ENCODE results near the gene SPTLC2. TPM values are rescaled to one million over a fixed set of nuclear protein-coding genes. Genes with fewer than 3 reads are reported as not detected.

The SPTLC2 gene
- total and polyA plus RNA-seq, 4 donors = 2.3 to 45.4 (median 20.5) TPM

DNA sequence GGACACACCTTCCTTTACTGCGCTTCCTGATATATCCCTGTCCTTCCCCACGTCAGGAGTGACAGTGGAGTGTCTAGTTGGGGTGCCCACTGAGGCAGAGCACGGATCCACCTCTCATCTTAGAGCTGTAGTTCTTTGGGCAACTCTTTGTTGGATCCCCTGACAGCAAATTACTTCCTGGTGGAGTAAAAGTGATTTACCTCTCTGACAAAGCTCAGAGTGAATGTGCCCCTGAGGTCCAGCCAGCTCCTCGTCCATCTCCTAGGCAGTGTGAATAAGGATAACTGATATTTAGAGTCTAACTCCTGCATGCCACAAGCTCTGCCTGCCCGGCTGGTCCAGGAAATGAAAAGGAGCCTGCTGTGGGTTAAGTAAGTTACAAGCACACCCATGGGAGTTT is 142.5 kb downstream of the SPTLC2 start:
- no peaks in the 10 kb centered on the region for H3K4me1 ChIP-seq (ENCODE audit: control insufficient read depth in 1 of 2, insufficient read depth in 2 of 2, low read length in 2 of 2)
- no peak overlapping the region for H3K27ac ChIP-seq (ENCODE audit: low read depth in 1 of 2, low read length in 2 of 2)

DNA sequence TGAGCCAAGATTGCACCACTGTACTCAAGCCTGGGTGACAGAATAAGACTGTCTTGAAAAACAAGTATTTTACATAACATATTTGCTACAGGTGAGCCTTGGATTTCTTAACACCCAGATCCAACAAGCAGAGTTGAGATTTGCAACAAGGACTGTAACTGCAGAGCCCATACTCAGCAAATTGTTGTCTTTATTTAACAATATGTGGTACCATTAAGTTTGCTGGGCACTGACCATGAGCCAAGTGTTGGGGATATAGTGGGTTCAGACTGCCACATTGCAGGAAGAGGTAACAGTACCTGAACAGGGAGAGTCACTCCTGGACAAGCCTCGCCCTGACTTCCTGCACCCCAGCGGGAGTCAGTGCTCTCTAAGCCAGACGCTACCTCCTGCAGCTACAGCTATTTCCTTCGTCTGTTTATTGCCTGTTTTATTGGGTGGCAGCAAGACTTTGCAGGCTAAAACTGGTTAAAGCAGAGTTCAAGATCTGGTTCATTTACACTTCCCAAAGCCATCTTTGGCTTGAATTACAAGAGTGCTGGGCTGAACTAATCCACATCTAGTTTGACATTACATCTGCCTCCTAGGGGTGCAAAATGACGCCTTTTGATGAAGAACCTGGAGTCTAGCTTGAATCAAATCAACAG is 146.1 kb downstream of the SPTLC2 start:
- Histone ChIP-seq H3K27me3 (ENCODE audit: control insufficient read depth in 1 of 2, insufficient read depth in 2 of 2, low read length in 1 of 2) (no peaks in the 10 kb centered on the region), H3K4me3 (ENCODE audit: low read length in 2 of 2) (no peak overlapping the region), H3K9me3 (ENCODE audit: control insufficient read depth, low read length) (no peaks in the 10 kb centered on the region), H3K27ac (ENCODE audit: low read depth in 1 of 2, low read length in 2 of 2) (no peak overlapping the region), H3K36me3 (ENCODE audit: control insufficient read depth in 1 of 2, insufficient read depth in 2 of 2, low read length in 1 of 2) (peaks cover 7 to 12% of the 10 kb centered on the region in 2 donors), H3K4me1 (ENCODE audit: control insufficient read depth in 1 of 2, insufficient read depth in 2 of 2, low read length in 2 of 2) (no peaks in the 10 kb centered on the region)
- WGBS, 2 donors = 65 to 82% methylated on average over 5 of the region's 5 CpGs
- DNase-seq = no peak
- no peak for ATAC-seq (ENCODE audit: low FRiP score)
- intact Hi-C loops (cut with DNase I) = no loop called here

More for the DNA sequence above, 142.5 kb downstream of the SPTLC2 start:
- no peak for ATAC-seq (ENCODE audit: low FRiP score)
- WGBS, 2 donors = 52 to 56% methylated on average over 5 of the region's 5 CpGs
- no peaks in the 10 kb centered on the region for H3K27me3 ChIP-seq (ENCODE audit: control insufficient read depth in 1 of 2, insufficient read depth in 2 of 2, low read length in 1 of 2)
- H3K4me3 ChIP-seq (ENCODE audit: low read length in 2 of 2) = no peak overlapping the region
- intact Hi-C loops (cut with DNase I) = no loop called here
- DNase-seq = no peak
- no peaks in the 10 kb centered on the region for H3K9me3 ChIP-seq (ENCODE audit: control insufficient read depth, low read length)
- peaks cover 0 to 3% of the 10 kb centered on the region in 2 donors for H3K36me3 ChIP-seq (ENCODE audit: control insufficient read depth in 1 of 2, insufficient read depth in 2 of 2, low read length in 1 of 2)

DNA sequence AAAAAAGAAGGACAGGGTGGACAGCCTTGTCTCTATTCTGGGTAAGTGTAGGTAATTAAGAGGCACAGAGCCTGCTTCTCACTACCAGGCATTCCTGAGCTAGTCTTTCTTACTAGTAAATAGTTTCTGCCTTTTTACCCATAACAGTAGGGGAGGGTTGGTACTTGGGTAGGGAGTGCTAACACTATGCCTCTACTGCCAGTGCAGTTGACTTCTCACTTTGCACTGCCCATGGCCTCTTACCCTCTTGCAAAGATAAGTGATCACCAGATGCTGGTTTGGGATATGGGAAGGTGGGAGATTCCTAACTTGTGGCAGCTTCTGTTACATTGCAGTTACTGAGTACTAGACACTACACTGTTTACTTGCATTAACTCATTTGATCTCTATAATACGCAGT is 146.9 kb downstream of the SPTLC2 start:
- Histone ChIP-seq H3K4me3 (ENCODE audit: low read length in 2 of 2) (no peak overlapping the region), H3K36me3 (ENCODE audit: control insufficient read depth in 1 of 2, insufficient read depth in 2 of 2, low read length in 1 of 2) (peaks cover 9 to 12% of the 10 kb centered on the region in 2 donors), H3K27ac (ENCODE audit: low read depth in 1 of 2, low read length in 2 of 2) (no peak overlapping the region), H3K9me3 (ENCODE audit: control insufficient read depth, low read length) (no peaks in the 10 kb centered on the region), H3K4me1 (ENCODE audit: control insufficient read depth in 1 of 2, insufficient read depth in 2 of 2, low read length in 2 of 2) (no peaks in the 10 kb centered on the region), H3K27me3 (ENCODE audit: control insufficient read depth in 1 of 2, insufficient read depth in 2 of 2, low read length in 1 of 2) (no peaks in the 10 kb centered on the region)
- intact Hi-C loops (cut with DNase I) = no loop called here
- DNase-seq (no peak), ATAC-seq (ENCODE audit: low FRiP score) (no peak)
- 91 to 97% methylated on average over 1 of the region's 1 CpG for WGBS, 2 donors

DNA sequence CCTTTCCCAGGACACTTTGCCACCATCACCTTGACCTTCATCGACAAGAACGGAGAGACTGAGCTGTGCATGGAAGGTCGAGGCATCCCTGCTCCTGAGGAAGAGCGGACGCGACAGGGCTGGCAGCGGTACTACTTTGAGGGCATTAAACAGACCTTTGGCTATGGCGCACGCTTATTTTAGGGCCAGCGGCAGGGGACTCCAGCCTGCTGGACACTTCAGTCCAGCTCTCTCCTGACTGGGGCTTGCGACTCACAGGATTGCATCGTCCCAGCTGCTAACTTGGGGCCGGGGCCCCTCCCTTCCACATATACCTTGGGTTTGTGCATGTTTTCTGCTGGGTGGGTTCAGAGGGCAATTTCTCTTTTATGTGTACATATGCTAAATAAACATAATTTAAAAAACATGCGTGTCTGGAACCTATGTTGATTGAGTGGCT is 147.4 kb downstream of the SPTLC2 start:
- Histone ChIP-seq H3K9me3 (ENCODE audit: control insufficient read depth, low read length) (no peaks in the 10 kb centered on the region), H3K4me3 (ENCODE audit: low read length in 2 of 2) (no peak overlapping the region), H3K27ac (ENCODE audit: low read depth in 1 of 2, low read length in 2 of 2) (no peak overlapping the region), H3K36me3 (ENCODE audit: control insufficient read depth in 1 of 2, insufficient read depth in 2 of 2, low read length in 1 of 2) (peaks cover 9 to 12% of the 10 kb centered on the region in 2 donors), H3K27me3 (ENCODE audit: control insufficient read depth in 1 of 2, insufficient read depth in 2 of 2, low read length in 1 of 2) (no peaks in the 10 kb centered on the region), H3K4me1 (ENCODE audit: control insufficient read depth in 1 of 2, insufficient read depth in 2 of 2, low read length in 2 of 2) (no peaks in the 10 kb centered on the region)
- intact Hi-C loops (cut with DNase I) = no loop called here
- DNase-seq (no peak), ATAC-seq (ENCODE audit: low FRiP score) (no peak)
- 85 to 90% methylated on average over 14 of the region's 14 CpGs for WGBS, 2 donors

DNA sequence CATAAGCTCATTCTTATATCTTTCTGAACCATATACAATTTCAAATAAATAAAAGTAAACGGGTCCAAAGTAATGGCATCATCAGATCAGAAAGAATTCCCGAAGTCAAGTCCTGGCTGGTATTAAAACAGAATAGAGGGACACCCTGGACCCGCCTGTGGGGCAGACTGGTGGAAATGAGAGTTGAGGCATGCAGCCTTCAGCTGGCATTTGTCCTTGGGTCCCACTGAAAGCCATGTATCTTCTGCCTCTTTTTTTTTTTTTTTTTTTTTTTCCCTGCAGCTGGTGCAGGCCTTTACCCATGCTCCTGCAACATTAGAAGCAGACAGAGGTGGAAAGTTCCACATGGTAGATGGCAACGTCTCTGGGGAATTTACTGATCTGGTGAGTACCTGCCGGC is 148.6 kb downstream of the SPTLC2 start:
- H3K27me3 ChIP-seq (ENCODE audit: control insufficient read depth in 1 of 2, insufficient read depth in 2 of 2, low read length in 1 of 2) = no peaks in the 10 kb centered on the region
- H3K9me3 ChIP-seq (ENCODE audit: control insufficient read depth, low read length) = no peaks in the 10 kb centered on the region
- H3K36me3 ChIP-seq (ENCODE audit: control insufficient read depth in 1 of 2, insufficient read depth in 2 of 2, low read length in 1 of 2) = peaks cover 11 to 15% of the 10 kb centered on the region in 2 donors
- no peak for DNase-seq
- H3K4me3 ChIP-seq (ENCODE audit: low read length in 2 of 2) = no peak overlapping the region
- H3K27ac ChIP-seq (ENCODE audit: low read depth in 1 of 2, low read length in 2 of 2) = no peak overlapping the region
- WGBS, 2 donors = 83 to 86% methylated on average over 5 of the region's 5 CpGs
- intact Hi-C loops (cut with DNase I) = no loop called here
- H3K4me1 ChIP-seq (ENCODE audit: control insufficient read depth in 1 of 2, insufficient read depth in 2 of 2, low read length in 2 of 2) = no peaks in the 10 kb centered on the region
- ATAC-seq (ENCODE audit: low FRiP score) = no peak

DNA sequence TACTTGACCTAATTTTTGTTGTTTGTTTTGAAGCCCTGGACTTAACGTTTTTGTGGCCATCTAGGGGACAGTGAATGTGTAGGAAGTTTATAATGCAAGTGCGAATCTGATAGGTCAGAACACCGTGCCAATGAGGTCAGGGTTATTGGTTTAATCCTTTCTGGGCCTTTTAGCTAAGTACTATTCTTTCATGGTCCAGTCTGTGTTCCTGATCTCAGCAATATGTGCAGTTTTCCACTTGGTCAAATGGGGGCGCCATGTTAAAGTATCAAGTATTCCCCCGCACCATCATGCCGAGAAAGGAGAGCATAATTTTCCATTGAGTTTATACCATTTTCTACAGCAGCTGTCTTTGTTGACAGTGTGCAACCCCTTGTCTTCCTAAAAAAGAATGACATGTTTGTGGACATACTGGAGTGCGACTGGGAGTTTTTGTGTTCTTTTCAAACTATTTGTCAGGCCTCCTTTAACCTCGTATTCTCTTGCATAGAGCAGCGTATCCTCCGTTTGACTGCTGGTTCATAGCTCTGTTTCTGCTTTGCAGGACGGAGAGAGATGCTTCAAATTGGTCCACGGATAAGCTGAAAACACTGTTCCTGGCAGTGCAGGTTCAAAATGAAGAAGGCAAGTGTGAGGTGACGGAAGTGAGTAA is 157.2 kb downstream of the SPTLC2 start:
- H3K9me3 ChIP-seq (ENCODE audit: control insufficient read depth, low read length) = no peaks in the 10 kb centered on the region
- no peaks in the 10 kb centered on the region for H3K4me1 ChIP-seq (ENCODE audit: control insufficient read depth in 1 of 2, insufficient read depth in 2 of 2, low read length in 2 of 2)
- H3K4me3 ChIP-seq (ENCODE audit: low read length in 2 of 2) = peak overlapping the region; percentile 70 to 89
- WGBS, 2 donors = 30 to 34% methylated on average over 13 of the region's 13 CpGs
- no peak overlapping the region for H3K27ac ChIP-seq (ENCODE audit: low read depth in 1 of 2, low read length in 2 of 2)
- peaks cover 6 to 7% of the 10 kb centered on the region in 2 donors for H3K36me3 ChIP-seq (ENCODE audit: control insufficient read depth in 1 of 2, insufficient read depth in 2 of 2, low read length in 1 of 2)
- H3K27me3 ChIP-seq (ENCODE audit: control insufficient read depth in 1 of 2, insufficient read depth in 2 of 2, low read length in 1 of 2) = no peaks in the 10 kb centered on the region
- intact Hi-C loops (cut with DNase I) = loop anchor here (2.0 to 10.0 kb wide), 6 partner anchors 88 to 248 kb away; partner anchors contain the start of genes GSTZ1 (in 2 of the 2), POMT2 (in 2 of the 2), SPTLC2 (in 2 of the 2) and ALKBH1 (in 1 of the 2)
- no peak for ATAC-seq (ENCODE audit: low FRiP score)
- DNase-seq = peak in 1 of 2 donors; percentile 60

DNA sequence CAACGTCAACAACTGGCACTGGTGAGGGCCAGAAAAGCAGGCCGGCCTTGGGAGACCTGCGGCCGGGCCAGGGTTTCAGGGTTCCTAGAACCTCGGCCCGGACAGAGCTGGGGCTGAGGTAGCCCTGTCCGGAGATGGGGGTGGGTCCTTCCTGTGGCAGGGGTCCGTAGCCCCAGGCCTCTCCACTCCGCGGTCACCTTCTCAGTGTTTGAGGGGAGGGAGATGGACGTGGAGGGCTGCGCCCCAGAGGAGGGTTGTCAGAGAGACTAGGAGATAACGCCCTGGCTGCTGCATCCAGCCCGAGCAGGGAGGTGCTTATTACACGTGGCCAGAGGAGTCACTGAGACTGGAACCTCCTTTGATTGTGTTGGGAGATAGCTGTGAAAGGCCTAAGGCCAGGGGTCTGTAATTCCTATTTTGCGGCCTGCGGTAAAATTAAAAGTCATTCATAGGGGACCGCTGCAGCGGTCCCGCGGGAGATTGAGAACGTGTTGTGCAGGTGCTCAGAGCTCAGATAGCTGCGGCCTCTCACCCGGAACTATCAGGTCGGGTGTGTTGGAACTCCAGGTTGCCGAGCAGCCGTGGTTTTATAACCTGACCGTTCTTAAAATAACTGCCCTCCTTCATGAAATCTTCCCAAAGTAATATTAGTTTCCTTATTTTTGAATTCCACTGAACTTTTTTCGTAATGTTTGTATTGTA is 158.0 kb downstream of the SPTLC2 start:
- Histone ChIP-seq H3K27me3 (ENCODE audit: control insufficient read depth in 1 of 2, insufficient read depth in 2 of 2, low read length in 1 of 2) (no peaks in the 10 kb centered on the region), H3K4me3 (ENCODE audit: low read length in 2 of 2) (peak overlapping the region; percentile 70 to 89), H3K9me3 (ENCODE audit: control insufficient read depth, low read length) (no peaks in the 10 kb centered on the region), H3K36me3 (ENCODE audit: control insufficient read depth in 1 of 2, insufficient read depth in 2 of 2, low read length in 1 of 2) (peaks cover 5 to 6% of the 10 kb centered on the region in 2 donors), H3K4me1 (ENCODE audit: control insufficient read depth in 1 of 2, insufficient read depth in 2 of 2, low read length in 2 of 2) (no peaks in the 10 kb centered on the region), H3K27ac (ENCODE audit: low read depth in 1 of 2, low read length in 2 of 2) (peak overlapping the region in 1 of 2 donors; percentile 9)
- DNase-seq (no peak), ATAC-seq (ENCODE audit: low FRiP score) (peak; percentile 0)
- intact Hi-C loops (cut with DNase I) = loop anchor here (1.0 to 10.0 kb wide), 7 partner anchors 89 to 249 kb away; partner anchors contain the start of genes GSTZ1 (in 2 of the 2), POMT2 (in 2 of the 2), SPTLC2 (in 2 of the 2) and ALKBH1 (in 1 of the 2)
- 0 to 1% methylated on average over 29 of the region's 29 CpGs for WGBS, 2 donors

DNA sequence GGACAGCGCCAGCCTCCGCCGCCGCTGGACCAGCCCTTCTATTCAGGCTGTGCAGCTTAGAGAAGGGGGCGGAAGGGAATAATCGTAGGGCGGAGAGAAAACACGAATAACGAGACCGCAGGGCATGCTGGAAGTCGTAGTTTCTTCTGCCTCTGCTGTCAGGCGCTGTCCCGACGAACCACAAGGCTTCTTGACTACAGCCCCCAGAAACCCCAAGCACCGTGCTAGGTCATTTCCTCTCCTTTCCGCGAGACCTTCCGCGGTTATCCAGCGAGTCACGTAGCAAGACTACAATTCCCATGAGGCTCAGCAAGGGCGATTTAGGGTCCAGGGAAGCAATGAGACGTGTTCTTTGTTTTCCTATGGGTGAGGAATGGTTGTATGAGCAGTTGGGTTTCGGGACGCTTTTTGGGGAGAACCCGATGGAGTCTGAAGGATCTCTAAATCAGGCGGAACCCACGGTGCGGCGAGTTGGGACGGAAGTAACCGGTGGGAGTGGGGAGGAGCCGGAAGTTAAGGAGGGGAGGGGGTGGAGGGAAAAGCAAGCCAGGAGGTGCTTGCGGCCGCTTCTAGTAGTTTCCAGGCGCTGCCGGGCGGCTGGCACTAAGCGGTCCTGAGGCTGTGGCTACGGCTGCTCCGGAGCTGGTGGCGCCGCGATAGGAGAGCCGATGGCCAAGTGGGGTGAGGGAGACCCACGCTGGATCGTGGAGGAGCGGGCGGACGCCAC is 158.8 kb downstream of the SPTLC2 start, which contains the start of the genes AHSA1 and VIPAS39:
TSS of gene AHSA1 (plus strand) at position 572 of the 727 bp plus-strand sequence. CDS start at position 669, 97 bp downstream.
TSS of gene VIPAS39 (minus strand) at position 80 of the 727 bp plus-strand sequence. CDS start 3,499 bp downstream, outside the sequence.
- DNase-seq = peak; percentile 95 to 98
- intact Hi-C loops (cut with DNase I) = loop anchor here (1.0 to 10.0 kb wide), 7 partner anchors 90 to 250 kb away; partner anchors contain the start of genes GSTZ1 (in 2 of the 2), POMT2 (in 2 of the 2), SPTLC2 (in 2 of the 2) and ALKBH1 (in 1 of the 2)
- 0 to 1% methylated on average over 50 of the region's 50 CpGs for WGBS, 2 donors
- Histone ChIP-seq H3K4me3 (ENCODE audit: low read length in 2 of 2) (peak within 1 kb of the TSS; percentile 79 to 89), H3K27me3 (ENCODE audit: control insufficient read depth in 1 of 2, insufficient read depth in 2 of 2, low read length in 1 of 2) (no peaks in the 10 kb centered on the region), H3K4me1 (ENCODE audit: control insufficient read depth in 1 of 2, insufficient read depth in 2 of 2, low read length in 2 of 2) (no peaks in the 10 kb centered on the region), H3K36me3 (ENCODE audit: control insufficient read depth in 1 of 2, insufficient read depth in 2 of 2, low read length in 1 of 2) (peaks cover 4 to 11% of the 10 kb centered on the region in 2 donors), H3K27ac (ENCODE audit: low read depth in 1 of 2, low read length in 2 of 2) (peak within 1 kb of the TSS in 1 of 2 donors; percentile 66), H3K9me3 (ENCODE audit: control insufficient read depth, low read length) (no peaks in the 10 kb centered on the region)
- ATAC-seq (ENCODE audit: low FRiP score) = peak; percentile 99

All from aorta (tissue), 5 donors.